MV-4-11 (cell line): Measurements from ENCODE around the gene SLC50A1.
A peak's percentile ranks its signal among the peaks of the same experiment; 100 is the strongest.
"Not testable (repeated sequence)": the region's sequence is repeated elsewhere in the genome, so short reads cannot be mapped to it uniquely, and the experiment has no call there.

Experiments
- DNase-seq: peaks from one replicate; lab custom pipeline; 2025; lab: John Stamatoyannopoulos, UW

Gene SLC50A1

GRCh38 chr1:155134880-155135414, 705 bp upstream of the SLC50A1 start:
- peak; percentile 84 for DNase-seq

GRCh38 chr1:155136748-155137147, 1.1 kb downstream of the SLC50A1 start:
- DNase-seq: no peak

- DNase-seq: no peak
These were observed 1.7 kb downstream of the SLC50A1 start for GRCh38 chr1:155137154-155137949.

GRCh38 chr1:155139895-155140629, 4.4 kb downstream of the SLC50A1 start, which contains the start of gene DPM3:
TSS of gene DPM3 (minus strand) at chr1:155140531. CDS start at chr1:155140240, 291 bp downstream.
- DNase-seq: peak; percentile 74

GRCh38 chr1:155140630-155140953, 4.9 kb downstream of the SLC50A1 start:
- DNase-seq: no peak

- peak; percentile 26 for DNase-seq
These were observed 6.1 kb downstream of the SLC50A1 start for GRCh38 chr1:155141749-155142148.

GRCh38 chr1:155145491-155145890, 9.8 kb downstream of the SLC50A1 start:
- DNase-seq: no peak

- not testable (repeated sequence) for DNase-seq
These were observed 20.5 kb downstream of the SLC50A1 start for GRCh38 chr1:155155996-155156643.

GRCh38 chr1:155158991-155159390, 23.3 kb downstream of the SLC50A1 start:
- DNase-seq: no peak

GRCh38 chr1:155160128-155160527, 24.5 kb downstream of the SLC50A1 start:
- DNase-seq: peak; percentile 18

- not testable (repeated sequence) for DNase-seq
These were observed 27.0 kb downstream of the SLC50A1 start for GRCh38 chr1:155162631-155163030.

GRCh38 chr1:155163785-155164184, 28.1 kb downstream of the SLC50A1 start:
- not testable (repeated sequence) for DNase-seq

- not testable (repeated sequence) for DNase-seq
These were observed 29.0 kb downstream of the SLC50A1 start for GRCh38 chr1:155164625-155165024.

GRCh38 chr1:155166051-155166470, 30.4 kb downstream of the SLC50A1 start:
- DNase-seq: no peak

GRCh38 chr1:155166471-155167165, 31.0 kb downstream of the SLC50A1 start:
- DNase-seq: peak; percentile 61

- DNase-seq: peak; percentile 76
These were observed 31.8 kb downstream of the SLC50A1 start for GRCh38 chr1:155167166-155168104.

GRCh38 chr1:155168105-155168445, 32.4 kb downstream of the SLC50A1 start:
- not testable (repeated sequence) for DNase-seq

GRCh38 chr1:155168456-155169210, 33.0 kb downstream of the SLC50A1 start:
- DNase-seq: no peak

GRCh38 chr1:155169541-155169940, 33.9 kb downstream of the SLC50A1 start:
- no peak for DNase-seq
